Mononuclear cell (primary cell): ENCODE measurements around the gene TMEM170A. TPM values are rescaled to one million over a fixed set of nuclear protein-coding genes. Genes with fewer than 3 reads are reported as not detected.
"Not testable (repeated sequence)": the region's sequence is repeated elsewhere in the genome, so short reads cannot be mapped to it uniquely, and the experiment has no call there.

ENCODE experiments used
- H3K27me3 ChIP-seq: 2 replicates; pipeline ENCODE4 v1.6.0; 2011; ENCODE audit warnings: low read length, control low read depth; ENCODE audit not compliant: insufficient read depth
- H3K4me1 ChIP-seq: 2 replicates; pipeline ENCODE4 v1.5.1; 2011; ENCODE audit warnings: mild to moderate bottlenecking, low read length, control low read depth; ENCODE audit not compliant: insufficient read depth
- H3K4me3 ChIP-seq: 2 replicates; pipeline ENCODE4 v1.5.1; 2011; ENCODE audit warnings: mild to moderate bottlenecking, low read length, moderate library complexity
- H3K9me3 ChIP-seq: 2 replicates; pipeline ENCODE4 v1.5.1; 2011; ENCODE audit warnings: low read depth, mild to moderate bottlenecking, control low read depth, low read length
- total RNA-seq: library from RNA; depleted of rRNA; stranded (reverse); fragments of >200 nt; gene quantifications from one replicate; pipeline ENCODE4 v1.2.3, GENCODE V29; 2012

Gene TMEM170A
- 52.9 TPM for total RNA-seq

GRCh38 chr16:75464122-75464918 lies at the start of gene TMEM170A:
Gene TMEM170A (minus strand): TSS chr16:75464689. CDS start chr16:75464600, 89 bp downstream.
- H3K4me3 ChIP-seq, result peak within 1 kb of the TSS; percentile 76
- peaks cover 24% of the 10 kb centered on the region for H3K4me1 ChIP-seq
- H3K27me3 ChIP-seq, result no peaks in the 10 kb centered on the region
- no peaks in the 10 kb centered on the region for H3K9me3 ChIP-seq

- H3K27me3 ChIP-seq, result no peaks in the 10 kb centered on the region
- no peaks in the 10 kb centered on the region for H3K9me3 ChIP-seq
- H3K4me3 ChIP-seq, result no peak overlapping the region
- peaks cover 14% of the 10 kb centered on the region for H3K4me1 ChIP-seq
Measured at GRCh38 chr16:75506574-75506973, 42.1 kb upstream of the TMEM170A start.

GRCh38 chr16:75506107-75506506 lies 41.6 kb upstream of the TMEM170A start:
- Histone ChIP-seq H3K9me3 (no peaks in the 10 kb centered on the region), H3K4me1 (peaks cover 14% of the 10 kb centered on the region), H3K4me3 (no peak overlapping the region), H3K27me3 (no peaks in the 10 kb centered on the region)

- no peak overlapping the region for H3K4me3 ChIP-seq
- H3K4me1 ChIP-seq, result peaks cover 14% of the 10 kb centered on the region
- H3K9me3 ChIP-seq, result no peaks in the 10 kb centered on the region
- H3K27me3 ChIP-seq, result no peaks in the 10 kb centered on the region
Measured at GRCh38 chr16:75503801-75504200, 39.3 kb upstream of the TMEM170A start.

- Histone ChIP-seq H3K4me1 (peaks cover 14% of the 10 kb centered on the region), H3K9me3 (no peaks in the 10 kb centered on the region), H3K4me3 (no peak overlapping the region), H3K27me3 (no peaks in the 10 kb centered on the region)
Measured at GRCh38 chr16:75502916-75503605, 38.6 kb upstream of the TMEM170A start.

- peaks cover 11% of the 10 kb centered on the region for H3K4me1 ChIP-seq
- H3K27me3 ChIP-seq, H3K4me3 ChIP-seq: not testable (repeated sequence)
Measured at GRCh38 chr16:75501820-75502219, 37.3 kb upstream of the TMEM170A start.

GRCh38 chr16:75501359-75501758 lies 36.9 kb upstream of the TMEM170A start:
- Histone ChIP-seq H3K27me3 (no peaks in the 10 kb centered on the region), H3K9me3 (no peaks in the 10 kb centered on the region), H3K4me1 (peaks cover 8% of the 10 kb centered on the region), H3K4me3 (no peak overlapping the region)

More at GRCh38 chr16:75501820-75502219, 37.3 kb upstream of the TMEM170A start:
- H3K9me3 ChIP-seq, result not testable (repeated sequence)

GRCh38 chr16:75498605-75499322 lies 34.3 kb upstream of the TMEM170A start:
- not testable (repeated sequence) for H3K4me3 ChIP-seq, H3K4me1 ChIP-seq, H3K9me3 ChIP-seq
- peaks cover 18% of the 10 kb centered on the region for H3K27me3 ChIP-seq

GRCh38 chr16:75497558-75497957 lies 33.1 kb upstream of the TMEM170A start:
- peaks cover 10% of the 10 kb centered on the region for H3K4me1 ChIP-seq
- H3K4me3 ChIP-seq, result no peak overlapping the region
- H3K9me3 ChIP-seq, result no peaks in the 10 kb centered on the region
- peaks cover 18% of the 10 kb centered on the region for H3K27me3 ChIP-seq

- Histone ChIP-seq H3K4me1 (peaks cover 10% of the 10 kb centered on the region), H3K27me3 (peaks cover 18% of the 10 kb centered on the region), H3K9me3 (no peaks in the 10 kb centered on the region), H3K4me3 (no peak within 1 kb of the TSS)
Measured at GRCh38 chr16:75495076-75495674, 30.7 kb upstream of the TMEM170A start, which contains the start of gene CHST6. Gene CHST6 (minus strand): TSS chr16:75495441. CDS start chr16:75479828, 15,613 bp downstream.

GRCh38 chr16:75494661-75495075 lies 30.2 kb upstream of the TMEM170A start:
- Histone ChIP-seq H3K9me3 (no peaks in the 10 kb centered on the region), H3K4me1 (peaks cover 10% of the 10 kb centered on the region), H3K4me3 (no peak overlapping the region), H3K27me3 (peaks cover 18% of the 10 kb centered on the region)

GRCh38 chr16:75494184-75494583 lies 29.7 kb upstream of the TMEM170A start:
- Histone ChIP-seq H3K4me1 (peaks cover 10% of the 10 kb centered on the region), H3K27me3 (peaks cover 18% of the 10 kb centered on the region), H3K4me3 (no peak overlapping the region), H3K9me3 (no peaks in the 10 kb centered on the region)

- H3K9me3 ChIP-seq, result no peaks in the 10 kb centered on the region
- peaks cover 10% of the 10 kb centered on the region for H3K4me1 ChIP-seq
- no peak overlapping the region for H3K4me3 ChIP-seq
- H3K27me3 ChIP-seq, result peaks cover 18% of the 10 kb centered on the region
Measured at GRCh38 chr16:75491876-75492275, 27.4 kb upstream of the TMEM170A start.

GRCh38 chr16:75488322-75488721 lies 23.8 kb upstream of the TMEM170A start:
- no peaks in the 10 kb centered on the region for H3K9me3 ChIP-seq
- H3K27me3 ChIP-seq, result no peaks in the 10 kb centered on the region
- no peaks in the 10 kb centered on the region for H3K4me1 ChIP-seq
- H3K4me3 ChIP-seq, result no peak overlapping the region
